GM12864 (cell line): ENCODE data around the gene ANKRD28.

Experiments
- DNase-seq: peaks from one replicate; pipeline ENCODE4 v3.0.0-alpha.2; 2011; ENCODE audit warnings: low read depth
- H3K4me3 ChIP-seq: 2 replicates; pipeline ENCODE4 v1.5.1; 2011; ENCODE audit warnings: mild to moderate bottlenecking, low read depth, low read length, control low read depth
- CTCF ChIP-seq: IDR thresholded peaks from 2 replicates; pipeline ENCODE4 v1.5.1; 2011; ENCODE audit warnings: low read depth, mild to moderate bottlenecking, moderate library complexity, low read length, control low read depth, inconsistent platforms; ENCODE audit errors: missing control alignments

Gene ANKRD28

GRCh38 chr3:15796771-15797641 is 773 bp downstream of the ANKRD28 start:
- no peak for TF ChIP-seq CTCF
- peak overlapping the region; percentile 54 for H3K4me3 ChIP-seq
- DNase-seq, result no peak

GRCh38 chr3:15796331-15796730 is 1.4 kb downstream of the ANKRD28 start:
- no peak for TF ChIP-seq CTCF
- H3K4me3 ChIP-seq, result peak overlapping the region; percentile 54
- no peak for DNase-seq

GRCh38 chr3:15795651-15796308 is 2.0 kb downstream of the ANKRD28 start:
- H3K4me3 ChIP-seq, result peak overlapping the region; percentile 33
- DNase-seq, result no peak

DNA sequence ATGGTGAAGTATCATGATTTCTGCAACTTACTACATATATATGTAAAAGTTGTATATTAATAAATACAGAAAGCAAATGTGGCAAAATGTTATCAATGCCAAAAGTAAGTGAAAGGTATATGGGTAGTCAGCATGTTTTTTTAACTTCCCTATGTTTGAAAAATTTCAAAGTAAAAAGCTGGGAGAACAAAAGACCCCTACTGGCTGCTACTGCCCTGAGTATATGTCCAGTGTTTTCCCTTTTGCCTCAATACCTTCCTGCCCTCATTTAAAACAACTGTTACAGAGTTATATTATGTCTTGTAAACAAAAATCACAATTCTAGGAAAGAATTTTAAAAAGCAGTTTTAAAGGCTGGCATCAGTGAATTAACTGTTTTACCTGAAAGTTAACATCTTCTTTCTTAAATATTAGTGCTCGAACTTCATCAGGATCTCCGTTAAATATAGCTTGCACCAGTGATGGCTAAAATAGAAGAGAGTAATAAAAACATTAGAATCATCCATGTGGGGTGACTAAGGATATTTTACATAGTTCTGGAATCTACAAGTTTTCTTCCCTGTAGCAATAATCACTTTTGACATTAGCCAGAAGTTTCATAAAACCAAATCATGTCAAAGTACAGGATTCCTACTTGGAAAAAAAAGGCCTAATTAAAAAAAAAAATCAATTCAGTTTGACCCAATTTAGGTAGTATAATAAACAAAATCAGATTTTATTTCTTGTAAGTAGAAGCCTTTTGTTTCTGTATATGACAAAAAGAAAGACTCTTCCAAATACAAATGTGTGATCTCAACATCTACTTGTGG is 2.7 kb downstream of the ANKRD28 start:
- peak overlapping the region; percentile 33; the same call in 1 of the 2 replicates for H3K4me3 ChIP-seq
- peak; percentile 11 for TF ChIP-seq CTCF
- no peak for DNase-seq

More at GRCh38 chr3:15795651-15796308, 2.0 kb downstream of the ANKRD28 start:
- no peak for TF ChIP-seq CTCF

DNA sequence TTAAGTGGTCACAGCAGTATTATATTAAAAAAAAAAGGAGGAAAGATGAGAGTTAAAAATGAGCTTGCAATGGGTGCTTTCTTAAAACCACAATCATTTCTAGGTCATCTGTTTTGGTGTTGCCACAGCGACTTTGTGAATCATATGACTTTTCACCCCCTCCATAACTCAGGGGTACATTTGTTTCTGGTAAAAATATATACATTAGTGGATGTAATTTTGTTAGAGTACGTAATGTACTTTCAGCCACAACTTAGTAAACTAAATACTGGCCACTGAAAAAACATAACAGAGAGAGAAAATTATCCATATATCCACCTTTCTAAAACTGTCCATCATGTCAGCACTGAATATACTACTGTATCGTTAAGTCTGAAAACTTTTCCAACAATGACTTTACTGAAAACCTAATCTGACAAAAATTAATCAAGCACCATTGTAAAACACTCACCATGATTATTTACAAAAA is 3.4 kb downstream of the ANKRD28 start:
- no peak for DNase-seq
- no peak overlapping the region; the same call in 1 of the 2 replicates for H3K4me3 ChIP-seq
- no peak for TF ChIP-seq CTCF

GRCh38 chr3:15791525-15791924 is 6.3 kb downstream of the ANKRD28 start:
- no peak for DNase-seq
- no peak for TF ChIP-seq CTCF
- H3K4me3 ChIP-seq, result no peak overlapping the region
